HepG2 (cell line): ENCODE data around the gene ZNF396. TPM values are rescaled to one million over a fixed set of nuclear protein-coding genes. Genes with fewer than 3 reads are reported as not detected.

Source experiments
- ELF1 ChIP-seq: sonication (generic); formaldehyde crosslinking; IDR thresholded peaks from 2 replicates; pipeline ENCODE4 v1.4.0; 2020; ENCODE audit warnings: missing genetic modification reagents
- FOXC1 ChIP-seq: sonication (generic); formaldehyde crosslinking; IDR thresholded peaks from 2 replicates; pipeline ENCODE4 v1.8.0; 2022; ENCODE audit warnings: mild to moderate bottlenecking, missing genetic modification reagents, borderline replicate concordance
- HOXA3 ChIP-seq: sonication (generic); formaldehyde crosslinking; IDR thresholded peaks from 2 replicates; pipeline ENCODE4 v1.5.0; 2020; ENCODE audit warnings: missing genetic modification reagents
- SIN3A ChIP-seq: IDR thresholded peaks from 2 replicates; pipeline ENCODE4 v1.6.1; 2011; ENCODE audit warnings: low read depth, mild to moderate bottlenecking, control low read depth, low read length, borderline replicate concordance
- ZNF788 ChIP-seq: sonication (generic); formaldehyde crosslinking; IDR thresholded peaks from 2 replicates; pipeline ENCODE4 v1.5.0; 2020; ENCODE audit warnings: mild to moderate bottlenecking, missing genetic modification reagents, borderline replicate concordance
- polyA plus RNA-seq, 8 experiments: library from polyadenylated mRNA; depleted of rRNA in 3 of 8; stranded (reverse) in 7 of 8; unstranded in 1 of 8; fragments of >200 nt; fragmentation: Illumina TruSeq in 4 of 8; extraction: Trizol in 4 of 8; gene quantifications; 2 replicates each; pipeline versions ENCODE4 v1.2.1 to v1.2.3, GENCODE V29; 2011 to 2016; ENCODE audit warnings: low read depth in 4 of 8, missing spikeins in 1 of 8, mixed read lengths in 1 of 8; ENCODE audit not compliant: insufficient read depth in 1 of 8
- total RNA-seq, 5 experiments: library from RNA; depleted of rRNA; stranded (reverse); fragments of >200 nt; fragmentation: Illumina TruSeq; extraction: Trizol; gene quantifications; 2 replicates each; pipeline ENCODE4 v1.2.3, GENCODE V29; 2016; ENCODE audit warnings: low read depth in 1 of 5
- TF ChIP-seq, protein P1 (sequence below): sonication (generic); formaldehyde crosslinking; IDR thresholded peaks from 2 replicates; pipeline ENCODE4 v1.4.0; 2020; ENCODE audit warnings: missing genetic modification reagents
- TF ChIP-seq, protein P2 (sequence below): sonication (generic); formaldehyde crosslinking; IDR thresholded peaks from 2 replicates; pipeline ENCODE4 v1.9.0; 2021; ENCODE audit warnings: missing genetic modification reagents, borderline replicate concordance
- TF ChIP-seq, protein P3 (sequence below): sonication (generic); formaldehyde crosslinking; IDR thresholded peaks from 2 replicates; pipeline ENCODE4 v1.5.1; 2020; ENCODE audit warnings: mild to moderate bottlenecking, missing genetic modification reagents

ZNF396 gene
- total and polyA plus RNA-seq, 2 of the 13 experiments (the other 11 are each of a cell fraction or from before 2014, with no cell fraction given), result 0.25 to 0.75 TPM

DNA sequence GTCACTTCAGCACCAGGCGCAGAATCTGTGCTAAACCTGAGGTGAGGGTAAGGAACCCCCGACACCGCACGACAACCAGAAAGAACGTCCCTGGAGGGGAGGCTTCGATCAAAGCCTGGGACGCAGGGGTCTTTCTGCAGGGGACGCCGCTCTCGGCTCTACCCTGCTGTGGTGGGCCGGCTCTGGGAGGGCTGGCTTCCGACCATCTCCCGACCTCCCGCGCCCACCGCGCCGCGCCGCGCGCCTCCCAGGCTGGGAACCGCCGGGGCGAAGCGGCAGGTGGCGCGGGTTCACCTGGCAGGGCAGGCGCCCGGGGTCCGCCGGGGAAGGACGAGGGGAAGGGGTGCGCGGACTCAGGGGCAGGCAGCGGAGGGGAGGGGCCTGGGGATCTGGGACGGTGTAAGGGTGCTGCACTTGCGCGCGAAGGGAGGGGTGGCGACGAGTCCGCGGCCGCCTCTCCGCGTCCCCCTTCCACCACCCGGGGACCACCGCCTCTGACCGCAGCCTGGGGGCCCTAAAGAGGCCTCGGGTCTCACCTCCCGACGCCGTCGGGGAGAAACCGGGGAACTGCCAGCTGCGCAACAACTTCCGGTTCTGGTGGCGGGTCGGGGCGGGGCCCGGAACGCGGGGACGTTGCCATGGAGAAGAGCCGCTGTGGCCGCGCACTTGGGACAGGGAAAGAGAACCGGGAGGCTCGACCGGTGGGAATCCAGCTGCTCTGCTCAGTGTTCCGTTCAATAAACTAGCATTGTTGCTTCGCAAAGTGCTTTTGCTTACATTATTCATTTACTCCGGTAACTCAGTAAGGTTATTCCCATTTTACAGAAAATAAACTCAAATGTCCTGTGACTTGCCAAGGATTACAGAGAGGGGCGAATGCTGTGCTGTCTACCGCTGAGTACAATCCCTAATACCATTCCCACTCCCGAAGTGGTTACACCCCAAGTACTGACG lies at the start of gene ZNF396 (continued):
- TF ChIP-seq, protein P1, sequence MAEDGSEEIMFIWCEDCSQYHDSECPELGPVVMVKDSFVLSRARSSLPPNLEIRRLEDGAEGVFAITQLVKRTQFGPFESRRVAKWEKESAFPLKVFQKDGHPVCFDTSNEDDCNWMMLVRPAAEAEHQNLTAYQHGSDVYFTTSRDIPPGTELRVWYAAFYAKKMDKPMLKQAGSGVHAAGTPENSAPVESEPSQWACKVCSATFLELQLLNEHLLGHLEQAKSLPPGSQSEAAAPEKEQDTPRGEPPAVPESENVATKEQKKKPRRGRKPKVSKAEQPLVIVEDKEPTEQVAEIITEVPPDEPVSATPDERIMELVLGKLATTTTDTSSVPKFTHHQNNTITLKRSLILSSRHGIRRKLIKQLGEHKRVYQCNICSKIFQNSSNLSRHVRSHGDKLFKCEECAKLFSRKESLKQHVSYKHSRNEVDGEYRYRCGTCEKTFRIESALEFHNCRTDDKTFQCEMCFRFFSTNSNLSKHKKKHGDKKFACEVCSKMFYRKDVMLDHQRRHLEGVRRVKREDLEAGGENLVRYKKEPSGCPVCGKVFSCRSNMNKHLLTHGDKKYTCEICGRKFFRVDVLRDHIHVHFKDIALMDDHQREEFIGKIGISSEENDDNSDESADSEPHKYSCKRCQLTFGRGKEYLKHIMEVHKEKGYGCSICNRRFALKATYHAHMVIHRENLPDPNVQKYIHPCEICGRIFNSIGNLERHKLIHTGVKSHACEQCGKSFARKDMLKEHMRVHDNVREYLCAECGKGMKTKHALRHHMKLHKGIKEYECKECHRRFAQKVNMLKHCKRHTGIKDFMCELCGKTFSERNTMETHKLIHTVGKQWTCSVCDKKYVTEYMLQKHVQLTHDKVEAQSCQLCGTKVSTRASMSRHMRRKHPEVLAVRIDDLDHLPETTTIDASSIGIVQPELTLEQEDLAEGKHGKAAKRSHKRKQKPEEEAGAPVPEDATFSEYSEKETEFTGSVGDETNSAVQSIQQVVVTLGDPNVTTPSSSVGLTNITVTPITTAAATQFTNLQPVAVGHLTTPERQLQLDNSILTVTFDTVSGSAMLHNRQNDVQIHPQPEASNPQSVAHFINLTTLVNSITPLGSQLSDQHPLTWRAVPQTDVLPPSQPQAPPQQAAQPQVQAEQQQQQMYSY, result no peak
- peak; percentile 54; the same call in 1 of the 2 replicates for TF ChIP-seq FOXC1 (CRISPR knock-in tag)
- TF ChIP-seq, protein P2, sequence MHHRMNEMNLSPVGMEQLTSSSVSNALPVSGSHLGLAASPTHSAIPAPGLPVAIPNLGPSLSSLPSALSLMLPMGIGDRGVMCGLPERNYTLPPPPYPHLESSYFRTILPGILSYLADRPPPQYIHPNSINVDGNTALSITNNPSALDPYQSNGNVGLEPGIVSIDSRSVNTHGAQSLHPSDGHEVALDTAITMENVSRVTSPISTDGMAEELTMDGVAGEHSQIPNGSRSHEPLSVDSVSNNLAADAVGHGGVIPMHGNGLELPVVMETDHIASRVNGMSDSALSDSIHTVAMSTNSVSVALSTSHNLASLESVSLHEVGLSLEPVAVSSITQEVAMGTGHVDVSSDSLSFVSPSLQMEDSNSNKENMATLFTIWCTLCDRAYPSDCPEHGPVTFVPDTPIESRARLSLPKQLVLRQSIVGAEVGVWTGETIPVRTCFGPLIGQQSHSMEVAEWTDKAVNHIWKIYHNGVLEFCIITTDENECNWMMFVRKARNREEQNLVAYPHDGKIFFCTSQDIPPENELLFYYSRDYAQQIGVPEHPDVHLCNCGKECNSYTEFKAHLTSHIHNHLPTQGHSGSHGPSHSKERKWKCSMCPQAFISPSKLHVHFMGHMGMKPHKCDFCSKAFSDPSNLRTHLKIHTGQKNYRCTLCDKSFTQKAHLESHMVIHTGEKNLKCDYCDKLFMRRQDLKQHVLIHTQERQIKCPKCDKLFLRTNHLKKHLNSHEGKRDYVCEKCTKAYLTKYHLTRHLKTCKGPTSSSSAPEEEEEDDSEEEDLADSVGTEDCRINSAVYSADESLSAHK, result no peak
- TF ChIP-seq ZNF788 (CRISPR knock-in tag), result peak; percentile 48; the same call in 1 of the 2 replicates
- TF ChIP-seq HOXA3 (CRISPR knock-in tag), result peak; percentile 12; the same call in 1 of the 2 replicates
- TF ChIP-seq, protein P3, sequence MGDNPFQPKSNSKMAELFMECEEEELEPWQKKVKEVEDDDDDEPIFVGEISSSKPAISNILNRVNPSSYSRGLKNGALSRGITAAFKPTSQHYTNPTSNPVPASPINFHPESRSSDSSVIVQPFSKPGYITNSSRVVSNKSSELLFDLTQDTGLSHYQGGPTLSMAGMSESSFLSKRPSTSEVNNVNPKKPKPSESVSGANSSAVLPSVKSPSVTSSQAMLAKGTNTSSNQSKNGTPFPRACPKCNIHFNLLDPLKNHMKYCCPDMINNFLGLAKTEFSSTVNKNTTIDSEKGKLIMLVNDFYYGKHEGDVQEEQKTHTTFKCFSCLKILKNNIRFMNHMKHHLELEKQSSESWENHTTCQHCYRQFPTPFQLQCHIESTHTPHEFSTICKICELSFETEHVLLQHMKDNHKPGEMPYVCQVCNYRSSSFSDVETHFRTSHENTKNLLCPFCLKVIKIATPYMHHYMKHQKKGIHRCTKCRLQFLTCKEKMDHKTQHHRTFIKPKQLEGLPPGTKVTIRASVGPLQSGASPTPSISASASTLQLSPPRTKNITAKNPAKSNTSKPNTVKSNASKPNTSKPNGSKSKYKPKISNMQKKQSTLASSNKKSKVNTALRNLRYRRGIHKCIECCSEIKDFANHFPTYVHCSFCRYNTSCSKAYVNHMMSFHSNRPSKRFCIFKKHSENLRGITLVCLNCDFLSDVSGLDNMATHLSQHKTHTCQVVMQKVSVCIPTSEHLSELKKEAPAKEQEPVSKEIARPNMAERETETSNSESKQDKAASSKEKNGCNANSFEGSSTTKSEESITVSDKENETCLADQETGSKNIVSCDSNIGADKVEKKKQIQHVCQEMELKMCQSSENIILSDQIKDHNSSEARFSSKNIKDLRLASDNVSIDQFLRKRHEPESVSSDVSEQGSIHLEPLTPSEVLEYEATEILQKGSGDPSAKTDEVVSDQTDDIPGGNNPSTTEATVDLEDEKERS, result peak; percentile 67; the same call in 1 of the 2 replicates
- peak; percentile 85 for TF ChIP-seq ELF1 (CRISPR knock-in tag)
- peak; percentile 88; the same call in 1 of the 2 replicates for TF ChIP-seq SIN3A
